ENCODE data around the gene SLC25A11. TPM values are rescaled to one million over a fixed set of nuclear protein-coding genes. Genes with fewer than 3 reads are reported as not detected.

SLC25A11 gene
- total and polyA plus RNA-seq, 2 donors (not counting 3 experiments of a cell fraction or from before 2014, with no cell fraction given): 58.2 to 95.2 TPM

- no peak overlapping the region for H2AFZ ChIP-seq (ENCODE audit: low read depth, low read length)
- intact Hi-C loops (cut with micrococcal nuclease) (no loop called here), dilution Hi-C loops (cut with MboI; ENCODE audit: extremely low pct_ligation_motif_present, low sequenced_read_pairs) (no loop called here)
- no peak for TF ChIP-seq MAX (IDR thresholded peaks at IDR 0.05; ENCODE audit: insufficient read depth, insufficient read length)
- no peak for TF ChIP-seq EZH2 (IDR thresholded peaks at IDR 0.05; ENCODE audit: borderline replicate concordance, low read depth, low read length, severe bottlenecking)
- TF ChIP-seq GATA2 (IDR thresholded peaks at IDR 0.05; ENCODE audit: insufficient read depth, insufficient read length, low read depth, low read length): no peak
- TF ChIP-seq POLR2A (IDR thresholded peaks at IDR 0.05; ENCODE audit: low read depth, low read length): no peak
- TF ChIP-seq MYC (IDR thresholded peaks at IDR 0.05; ENCODE audit: low read depth, low read length): no peak
- no peak for TF ChIP-seq POLR2AphosphoS5 (IDR thresholded peaks at IDR 0.05; ENCODE audit: insufficient read depth, low read depth, low read length)
- TF ChIP-seq, protein P1, sequence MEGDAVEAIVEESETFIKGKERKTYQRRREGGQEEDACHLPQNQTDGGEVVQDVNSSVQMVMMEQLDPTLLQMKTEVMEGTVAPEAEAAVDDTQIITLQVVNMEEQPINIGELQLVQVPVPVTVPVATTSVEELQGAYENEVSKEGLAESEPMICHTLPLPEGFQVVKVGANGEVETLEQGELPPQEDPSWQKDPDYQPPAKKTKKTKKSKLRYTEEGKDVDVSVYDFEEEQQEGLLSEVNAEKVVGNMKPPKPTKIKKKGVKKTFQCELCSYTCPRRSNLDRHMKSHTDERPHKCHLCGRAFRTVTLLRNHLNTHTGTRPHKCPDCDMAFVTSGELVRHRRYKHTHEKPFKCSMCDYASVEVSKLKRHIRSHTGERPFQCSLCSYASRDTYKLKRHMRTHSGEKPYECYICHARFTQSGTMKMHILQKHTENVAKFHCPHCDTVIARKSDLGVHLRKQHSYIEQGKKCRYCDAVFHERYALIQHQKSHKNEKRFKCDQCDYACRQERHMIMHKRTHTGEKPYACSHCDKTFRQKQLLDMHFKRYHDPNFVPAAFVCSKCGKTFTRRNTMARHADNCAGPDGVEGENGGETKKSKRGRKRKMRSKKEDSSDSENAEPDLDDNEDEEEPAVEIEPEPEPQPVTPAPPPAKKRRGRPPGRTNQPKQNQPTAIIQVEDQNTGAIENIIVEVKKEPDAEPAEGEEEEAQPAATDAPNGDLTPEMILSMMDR (IDR thresholded peaks at IDR 0.05; ENCODE audit: extremely low read depth in 1 of 2, insufficient read depth in 1 of 2, low read depth in 1 of 2, low read length in 2 of 2): no peak
- no peak for TF ChIP-seq JUN (IDR thresholded peaks at IDR 0.05; ENCODE audit: borderline replicate concordance, insufficient read depth, insufficient read length, low read depth)
- no peak for TF ChIP-seq FOS (IDR thresholded peaks at IDR 0.05; ENCODE audit: borderline replicate concordance, insufficient read depth, low read length)
- ChIA-PET POLR2A (no interaction called here), CTCF (interaction anchor here (1.2 to 1.5 kb wide), 4 partner anchors 13 to 109 kb away, joined by 3 to 7 read pairs (median 5); no protein-coding TSS in a partner anchor)
- DNase-seq (ENCODE audit: low read depth, low spot score) (no peak), FAIRE-seq (no peak)
- BruUV-seq (replicated peaks): no TSS peak
- no peak overlapping the region for H3K4me2 ChIP-seq (ENCODE audit: insufficient read depth, low read length)
- H3K4me1 ChIP-seq (ENCODE audit: control insufficient read depth, extremely low read depth, insufficient read depth, low read length): peaks cover 8% of the 10 kb centered on the region
- H3K9me1 ChIP-seq (replicated peaks; ENCODE audit: control insufficient read depth, extremely low read depth, insufficient read depth, low read length): no peaks in the 10 kb centered on the region
- no peaks in the 10 kb centered on the region for H3K79me2 ChIP-seq (ENCODE audit: control insufficient read depth, insufficient read depth, low read length)
- H3K9ac ChIP-seq (replicated peaks; ENCODE audit: extremely low read depth, insufficient read depth, low read length): no peak overlapping the region
- H3K4me3 ChIP-seq (replicated peaks in 1 of 3; ENCODE audit: insufficient read depth in 1 of 3, low read depth in 1 of 3, low read length in 3 of 3): no peak overlapping the region
- no peaks in the 10 kb centered on the region for H3K27me3 ChIP-seq (ENCODE audit: control insufficient read depth in 2 of 2, insufficient read depth in 2 of 2, low read length in 2 of 2)
- H3K9me3 ChIP-seq (replicated peaks; ENCODE audit: control insufficient read depth, insufficient read depth, low read length): no peaks in the 10 kb centered on the region
- H4K20me1 ChIP-seq (replicated peaks; ENCODE audit: control insufficient read depth, extremely low read depth, insufficient read depth, low read length): no peaks in the 10 kb centered on the region
- peaks cover 0 to 47% of the 10 kb centered on the region in 2 experiments for H3K36me3 ChIP-seq (ENCODE audit: control insufficient read depth in 2 of 2, extremely low read depth in 1 of 2, insufficient read depth in 2 of 2, low read length in 2 of 2)
- H3K27ac ChIP-seq (ENCODE audit: insufficient read depth, low read depth, low read length): no peak overlapping the region
These were observed 43.3 kb downstream of the SLC25A11 start for GRCh38 chr17:4896332-4897197.
